Mammary epithelial cell (primary cell): Measurements from ENCODE around the gene ANKRD39.

Experiments
- EZH2 ChIP-seq: IDR thresholded peaks from 2 replicates; pipeline ENCODE4 v1.6.1; 2012; ENCODE audit warnings: low read length, inconsistent platforms, borderline replicate concordance
- TF ChIP-seq, protein P1 (sequence below), 2 donors: IDR thresholded peaks in 1 of 2; conservative IDR thresholded peaks in 1 of 2; 2 replicates each; pipeline ENCODE4 v1.5.1; 2011 to 2012; ENCODE audit warnings: inconsistent platforms in 2 of 2, low read length in 2 of 2, mild to moderate bottlenecking in 2 of 2, control low read depth in 1 of 2, low read depth in 1 of 2; ENCODE audit not compliant: insufficient read depth in 1 of 2; ENCODE audit errors: extremely low read depth in 1 of 2

GRCh38 chr2:96903815-96904214, 46.0 kb upstream of the ANKRD39 start:
- TF ChIP-seq, protein P1, sequence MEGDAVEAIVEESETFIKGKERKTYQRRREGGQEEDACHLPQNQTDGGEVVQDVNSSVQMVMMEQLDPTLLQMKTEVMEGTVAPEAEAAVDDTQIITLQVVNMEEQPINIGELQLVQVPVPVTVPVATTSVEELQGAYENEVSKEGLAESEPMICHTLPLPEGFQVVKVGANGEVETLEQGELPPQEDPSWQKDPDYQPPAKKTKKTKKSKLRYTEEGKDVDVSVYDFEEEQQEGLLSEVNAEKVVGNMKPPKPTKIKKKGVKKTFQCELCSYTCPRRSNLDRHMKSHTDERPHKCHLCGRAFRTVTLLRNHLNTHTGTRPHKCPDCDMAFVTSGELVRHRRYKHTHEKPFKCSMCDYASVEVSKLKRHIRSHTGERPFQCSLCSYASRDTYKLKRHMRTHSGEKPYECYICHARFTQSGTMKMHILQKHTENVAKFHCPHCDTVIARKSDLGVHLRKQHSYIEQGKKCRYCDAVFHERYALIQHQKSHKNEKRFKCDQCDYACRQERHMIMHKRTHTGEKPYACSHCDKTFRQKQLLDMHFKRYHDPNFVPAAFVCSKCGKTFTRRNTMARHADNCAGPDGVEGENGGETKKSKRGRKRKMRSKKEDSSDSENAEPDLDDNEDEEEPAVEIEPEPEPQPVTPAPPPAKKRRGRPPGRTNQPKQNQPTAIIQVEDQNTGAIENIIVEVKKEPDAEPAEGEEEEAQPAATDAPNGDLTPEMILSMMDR (conservative IDR thresholded peaks at IDR 0.05 in 1 of 2, IDR thresholded peaks at IDR 0.05 in 1 of 2; ENCODE audit: extremely low read depth in 1 of 2, insufficient read depth in 1 of 2, low read depth in 1 of 2, low read length in 2 of 2) = no peak
- TF ChIP-seq EZH2 = no peak
